ENCODE results near the gene RHCE.
"Not testable (repeated sequence)": the region's sequence is repeated elsewhere in the genome, so short reads cannot be mapped to it uniquely, and the experiment has no call there.

RHCE gene

DNA sequence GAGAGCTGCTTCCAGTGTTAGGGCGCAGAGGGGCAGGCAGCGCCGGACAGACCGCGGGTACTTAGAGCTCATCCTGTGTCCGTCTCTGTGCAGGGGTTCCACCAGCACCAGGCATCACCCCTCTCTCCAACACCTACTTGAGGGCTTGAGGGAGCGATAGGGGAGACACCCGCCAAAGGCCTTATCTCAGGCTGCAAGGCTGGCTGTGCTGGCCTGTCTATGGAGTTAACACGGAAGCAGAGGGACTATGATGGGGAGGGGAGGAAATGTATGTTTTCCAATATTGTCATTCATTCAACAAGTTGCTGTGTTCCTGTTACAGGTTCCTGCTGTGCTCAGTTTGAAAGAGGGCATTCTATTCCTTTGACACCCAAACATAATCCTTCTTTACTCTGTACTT is at the start of gene RHCE:
TSS of gene RHCE (minus strand) at position 111 of the 400 bp plus-strand sequence. CDS start at position 72, 39 bp downstream.
- DNase-seq; intact Hi-C loops (cut with DNase I): not testable (repeated sequence)

DNA sequence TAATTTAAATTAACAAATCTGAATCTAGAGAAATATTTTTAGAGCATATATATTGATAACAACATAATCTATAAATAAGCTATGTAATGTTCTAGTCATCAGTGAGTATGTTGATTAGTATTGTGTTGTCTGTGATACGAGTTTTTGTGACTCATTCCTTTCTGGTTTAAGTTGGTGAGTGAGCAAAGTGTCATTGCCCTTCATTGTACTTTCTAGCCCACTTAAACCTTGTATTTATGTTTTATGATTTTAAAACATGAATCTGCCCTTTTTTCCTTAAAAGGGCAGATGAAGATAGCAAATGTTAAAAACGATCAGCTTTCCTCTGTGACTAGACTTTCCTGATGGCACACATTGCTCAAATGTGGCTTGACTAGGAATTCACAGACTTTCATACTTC is 48.6 kb upstream of the RHCE start:
- intact Hi-C loops (cut with DNase I) = no loop called here
- no peak for DNase-seq

DNA sequence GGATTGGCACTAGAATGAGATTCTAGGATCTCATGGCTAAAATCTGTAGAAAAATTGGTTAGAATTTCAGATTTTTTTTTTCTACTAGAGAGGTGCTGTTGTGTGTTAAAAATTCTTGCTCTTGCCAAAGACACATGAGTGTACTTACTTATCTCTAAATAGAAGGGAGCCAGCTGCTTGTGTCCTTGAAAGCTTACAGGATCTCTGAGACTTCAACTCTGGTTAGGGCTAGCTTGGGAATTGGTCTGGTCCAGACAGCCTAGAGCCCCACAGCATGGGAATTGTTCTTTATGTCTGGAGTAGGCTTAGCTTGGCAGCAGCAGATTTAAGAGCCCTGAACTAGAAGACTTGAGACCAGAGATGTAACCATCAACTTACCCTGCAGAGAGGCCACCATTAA is 47.4 kb upstream of the RHCE start:
- DNase-seq = no peak
- intact Hi-C loops (cut with DNase I) = no loop called here

DNA sequence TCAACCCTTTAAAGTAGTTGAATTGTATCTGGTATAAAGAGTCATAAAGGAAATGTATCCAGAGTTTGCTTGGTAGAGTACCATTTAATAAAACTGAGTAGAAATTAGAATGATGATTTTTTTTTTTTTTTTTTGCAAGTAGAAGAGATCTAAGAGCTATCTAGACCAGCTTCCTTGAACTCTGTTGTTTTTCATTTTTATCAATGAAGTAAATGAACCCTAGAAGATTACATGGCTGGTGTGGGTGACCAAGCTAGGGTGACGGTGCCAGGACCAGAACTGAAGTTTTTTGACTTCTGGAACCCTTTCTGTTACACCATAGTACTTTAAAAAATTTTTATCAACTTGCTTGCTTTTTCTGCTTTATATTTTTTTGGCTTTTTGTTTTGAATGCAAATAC is 47.0 kb upstream of the RHCE start:
- intact Hi-C loops (cut with DNase I) = no loop called here
- DNase-seq = no peak

DNA sequence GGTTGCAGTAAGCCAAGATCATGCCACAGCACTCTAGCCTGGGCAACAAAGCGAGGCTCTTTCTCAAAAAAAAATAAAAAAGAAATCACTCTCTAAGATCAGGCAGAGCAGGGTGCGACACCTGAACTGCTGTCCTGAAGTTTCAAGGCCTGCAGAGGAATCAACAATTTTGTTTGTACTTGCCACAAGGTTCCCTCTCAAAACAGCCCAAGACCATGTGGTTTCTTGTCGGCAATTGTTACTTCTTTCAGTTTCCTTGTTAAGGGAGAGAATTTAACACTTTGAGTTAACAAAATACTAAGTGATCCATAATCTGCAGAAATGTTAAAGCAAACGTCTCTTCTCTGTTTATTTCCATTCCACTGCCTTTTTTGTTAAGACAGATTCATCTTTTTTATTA is 46.6 kb upstream of the RHCE start:
- intact Hi-C loops (cut with DNase I) = no loop called here
- DNase-seq = no peak

DNA sequence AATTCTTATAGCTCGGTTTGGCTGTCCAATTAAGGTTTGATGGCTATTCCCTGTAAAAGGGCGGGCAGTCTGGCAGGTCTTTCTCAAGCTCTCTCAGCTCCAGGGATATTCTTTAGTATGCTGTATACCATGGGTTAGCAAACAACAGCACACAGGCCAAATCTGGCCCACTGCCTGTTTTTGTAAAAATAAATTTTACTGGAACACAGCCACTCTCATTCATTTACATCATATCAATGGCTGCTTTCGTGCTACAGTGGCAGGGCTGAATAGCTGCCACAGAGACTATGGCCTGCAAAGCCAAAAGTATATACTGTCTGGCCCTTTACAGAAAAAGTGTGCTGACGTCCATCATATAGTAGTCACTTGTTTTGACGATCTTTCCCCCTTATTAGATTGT is 42.1 kb upstream of the RHCE start:
- no peak for DNase-seq
- intact Hi-C loops (cut with DNase I) = no loop called here

DNA sequence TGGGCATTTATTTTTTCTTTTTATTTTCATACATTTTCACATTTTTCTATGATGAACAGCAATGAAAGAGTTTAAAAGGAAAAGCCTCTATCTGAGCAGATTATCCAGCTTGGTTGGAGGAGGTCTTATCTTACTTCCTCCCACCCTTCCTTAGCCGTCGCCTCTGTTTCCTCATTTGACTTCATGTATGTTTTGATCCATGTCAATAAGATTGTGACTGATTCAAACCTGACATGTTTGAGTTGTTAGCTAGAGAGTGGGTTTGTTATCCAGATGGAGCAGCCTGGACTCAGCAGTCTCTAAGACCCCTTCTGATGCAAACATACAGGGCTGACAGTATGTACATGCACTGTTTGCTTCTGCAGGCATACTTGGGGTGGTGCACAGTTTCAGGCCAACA is 41.2 kb upstream of the RHCE start:
- no peak for DNase-seq
- intact Hi-C loops (cut with DNase I) = no loop called here

DNA sequence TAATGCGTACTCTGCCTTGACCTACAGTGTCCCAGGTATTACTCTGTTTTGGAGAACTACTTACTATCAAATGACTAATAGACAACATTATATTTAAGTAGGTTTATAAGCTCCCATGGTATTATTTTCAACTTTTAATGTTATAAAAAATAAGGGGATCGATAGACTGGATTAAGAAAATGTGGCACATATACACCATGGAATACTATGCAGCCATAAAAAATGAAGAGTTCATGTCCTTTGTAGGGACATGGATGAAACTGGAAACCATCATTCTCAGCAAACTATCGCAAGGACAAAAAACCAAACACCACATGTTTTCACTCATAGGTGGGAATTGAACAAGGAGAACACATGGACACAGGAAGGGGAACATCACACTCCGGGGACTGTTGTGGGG is 40.2 kb upstream of the RHCE start:
- DNase-seq; intact Hi-C loops (cut with DNase I): not testable (repeated sequence)

DNA sequence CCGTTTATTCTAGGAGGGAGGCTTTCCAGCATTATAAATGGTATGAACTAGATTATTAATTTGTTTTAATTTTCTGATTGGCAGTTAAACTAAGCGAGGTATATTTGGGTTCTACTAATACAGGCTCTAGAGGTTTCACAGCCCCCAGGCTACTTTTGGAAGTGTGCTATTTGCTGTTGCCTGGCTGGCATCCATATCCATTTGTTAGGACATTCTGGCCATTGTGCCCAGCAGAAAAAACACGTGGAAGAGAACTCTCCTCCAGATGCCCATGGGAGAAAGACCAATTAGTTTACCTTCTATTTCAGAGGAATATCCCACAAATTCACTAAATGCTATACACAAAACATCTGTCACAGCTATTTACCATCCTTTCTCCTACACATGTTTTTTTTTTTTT is 39.4 kb upstream of the RHCE start:
- intact Hi-C loops (cut with DNase I) = no loop called here
- no peak for DNase-seq

DNA sequence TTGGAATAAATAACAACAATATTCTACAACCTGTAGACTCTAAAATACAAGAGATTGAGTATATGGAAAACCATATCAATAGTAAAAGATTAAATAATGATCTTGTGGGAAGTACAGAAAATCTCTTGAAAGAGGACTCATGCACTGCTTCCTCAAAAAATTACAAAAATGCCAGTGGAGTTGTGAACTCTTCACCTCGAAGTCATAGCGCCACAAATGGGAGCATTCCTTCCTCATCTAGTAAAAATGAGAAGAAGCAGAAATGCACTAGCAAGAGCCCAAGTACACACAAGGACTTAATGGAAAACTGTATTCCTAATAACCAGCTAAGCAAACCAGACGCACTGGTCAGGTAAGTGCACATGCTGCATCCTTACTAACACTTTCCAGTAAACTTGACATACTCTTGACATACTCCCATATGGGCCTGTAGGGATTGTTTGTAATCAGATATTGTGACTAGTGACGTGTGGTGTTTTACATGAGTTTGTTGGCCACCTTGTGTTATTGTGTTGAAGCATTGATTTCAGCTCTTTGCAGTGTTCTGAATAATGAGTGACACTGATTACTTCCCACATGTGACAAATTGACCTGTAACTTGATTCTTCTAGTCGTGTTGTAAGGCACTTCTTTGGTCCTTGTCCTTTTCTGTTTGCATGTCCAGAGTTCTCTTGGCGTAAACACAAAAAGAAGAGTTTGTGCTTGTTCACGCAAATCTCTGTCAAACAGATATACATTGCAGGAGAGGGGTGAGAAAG is 38.1 kb upstream of the RHCE start:
- intact Hi-C loops (cut with DNase I) = no loop called here
- no peak for DNase-seq

DNA sequence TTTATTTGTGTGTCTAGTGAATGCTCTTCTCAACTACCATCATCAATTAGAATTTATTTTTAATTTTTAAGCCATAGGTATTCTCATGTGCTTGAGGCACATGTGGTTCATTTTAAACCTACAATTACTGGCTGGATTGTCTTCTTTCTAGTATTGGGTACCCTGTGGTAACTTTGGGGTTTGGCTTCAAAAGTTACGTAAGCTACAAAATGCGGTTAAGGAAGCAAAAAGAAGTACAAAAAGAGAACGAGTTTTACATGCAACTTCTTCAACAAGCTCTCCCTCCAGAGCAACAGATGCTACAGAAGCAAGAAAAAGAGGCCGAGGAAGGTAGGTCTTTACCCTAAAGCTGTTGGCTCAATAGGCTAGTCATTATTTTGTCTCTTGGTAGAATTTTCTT is 35.9 kb upstream of the RHCE start:
- DNase-seq = no peak
- intact Hi-C loops (cut with DNase I) = no loop called here

DNA sequence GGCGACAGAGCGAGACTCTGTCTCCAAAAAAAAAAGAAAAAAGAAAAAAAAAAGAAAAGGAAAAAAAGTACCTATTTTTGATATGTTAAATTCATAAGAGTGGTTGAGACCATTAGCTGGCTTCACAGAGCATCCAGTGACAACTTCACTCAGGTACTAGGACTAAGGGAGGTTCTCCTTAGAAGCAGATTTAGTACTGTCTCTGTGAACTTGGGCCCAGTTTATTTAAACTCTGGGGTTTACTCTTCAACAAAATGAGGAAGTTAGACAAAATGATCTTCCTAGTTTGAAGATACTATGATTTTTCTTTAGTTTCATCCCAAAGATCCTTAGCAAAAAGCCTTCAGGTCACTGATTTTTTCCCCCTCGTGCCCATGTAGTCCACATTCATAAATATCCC is 31.3 kb upstream of the RHCE start:
- intact Hi-C loops (cut with DNase I) = no loop called here
- DNase-seq = no peak

DNA sequence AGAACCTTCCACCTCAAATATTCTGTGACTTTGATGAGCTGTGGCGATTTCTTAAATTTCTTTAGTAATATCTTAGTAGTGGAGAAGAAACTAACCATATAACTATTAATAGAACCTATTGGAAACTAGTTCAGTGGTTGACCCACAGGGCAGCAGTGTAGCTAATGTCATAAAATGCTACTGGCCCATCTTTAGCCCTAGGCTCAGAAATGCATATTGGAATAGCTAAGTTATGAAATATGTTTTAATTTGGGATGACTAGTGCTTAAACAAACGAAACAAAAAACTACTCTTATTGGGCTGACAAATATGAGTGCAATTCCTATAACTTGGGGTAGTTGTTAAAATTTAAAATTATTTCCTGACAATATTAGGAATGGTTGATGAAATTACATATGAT is 30.3 kb upstream of the RHCE start:
- intact Hi-C loops (cut with DNase I) = no loop called here

DNA sequence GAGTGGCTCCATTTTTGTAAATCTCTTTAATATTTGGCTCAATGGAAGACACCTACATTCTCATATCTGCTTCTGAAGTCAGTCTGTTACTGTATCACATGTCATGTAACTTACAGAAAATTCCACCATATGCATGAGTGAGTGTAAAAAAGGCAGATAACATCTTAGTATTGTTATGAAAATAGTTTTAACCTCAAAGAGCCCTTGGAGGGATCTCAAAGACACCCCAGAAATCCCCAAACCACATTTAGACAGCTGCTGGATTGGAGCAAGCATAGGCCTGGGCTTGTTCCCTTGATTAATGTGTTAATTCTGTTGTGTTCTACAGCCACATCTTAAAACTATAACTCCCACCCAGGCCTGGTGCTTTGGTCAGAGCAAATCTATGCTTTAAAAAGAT is 26.9 kb upstream of the RHCE start:
- intact Hi-C loops (cut with DNase I) = no loop called here

More for the DNA sequence above, 30.3 kb upstream of the RHCE start:
- DNase-seq = no peak

DNA sequence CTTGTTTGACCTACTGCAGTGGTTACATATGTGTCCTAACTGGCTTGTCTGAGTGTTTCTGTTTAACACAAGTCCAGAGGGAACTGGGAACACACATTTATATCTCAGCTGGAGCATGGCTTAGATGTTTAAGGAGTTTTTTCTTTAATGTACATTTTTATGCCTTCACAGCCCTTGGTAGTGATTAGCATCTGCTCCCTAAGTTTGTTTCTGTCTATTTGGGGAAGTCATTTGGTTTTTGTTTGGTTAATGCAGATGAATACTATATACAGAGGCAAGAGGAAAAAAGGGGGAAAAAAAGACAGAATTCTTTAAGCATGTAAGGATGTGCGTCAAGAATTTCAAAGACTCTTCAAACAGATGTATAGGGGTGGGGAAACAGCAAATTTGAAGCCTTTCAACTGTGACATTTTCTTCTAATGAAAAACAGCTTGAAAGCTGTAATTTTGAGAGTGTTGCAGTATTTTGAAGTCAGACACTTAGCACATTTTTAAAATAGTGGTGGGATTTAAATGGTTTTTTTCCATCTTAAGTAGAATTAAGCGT is 25.4 kb upstream of the RHCE start:
- no peak for DNase-seq
- intact Hi-C loops (cut with DNase I) = no loop called here

More for the DNA sequence above, 26.9 kb upstream of the RHCE start:
- DNase-seq = no peak

DNA sequence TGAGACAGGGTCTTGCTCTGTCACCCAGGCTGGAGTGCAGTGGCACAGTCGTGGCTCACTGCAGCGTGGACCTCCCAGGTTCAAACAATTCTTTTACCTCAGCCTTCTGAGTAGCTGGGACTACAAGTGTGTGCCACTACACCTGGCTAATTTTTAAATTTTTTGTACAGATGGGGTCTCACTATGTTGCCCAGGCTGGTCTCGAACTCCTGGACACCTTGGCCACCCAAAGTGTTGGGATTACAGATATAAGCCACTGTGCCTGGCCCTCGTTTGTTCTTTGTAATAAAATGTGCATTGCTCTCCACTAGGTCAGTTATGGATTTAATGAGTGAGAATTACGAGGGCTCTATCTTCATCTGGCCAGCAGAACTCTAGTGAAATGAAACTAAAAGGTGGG is 24.0 kb upstream of the RHCE start:
- DNase-seq; intact Hi-C loops (cut with DNase I): not testable (repeated sequence)

DNA sequence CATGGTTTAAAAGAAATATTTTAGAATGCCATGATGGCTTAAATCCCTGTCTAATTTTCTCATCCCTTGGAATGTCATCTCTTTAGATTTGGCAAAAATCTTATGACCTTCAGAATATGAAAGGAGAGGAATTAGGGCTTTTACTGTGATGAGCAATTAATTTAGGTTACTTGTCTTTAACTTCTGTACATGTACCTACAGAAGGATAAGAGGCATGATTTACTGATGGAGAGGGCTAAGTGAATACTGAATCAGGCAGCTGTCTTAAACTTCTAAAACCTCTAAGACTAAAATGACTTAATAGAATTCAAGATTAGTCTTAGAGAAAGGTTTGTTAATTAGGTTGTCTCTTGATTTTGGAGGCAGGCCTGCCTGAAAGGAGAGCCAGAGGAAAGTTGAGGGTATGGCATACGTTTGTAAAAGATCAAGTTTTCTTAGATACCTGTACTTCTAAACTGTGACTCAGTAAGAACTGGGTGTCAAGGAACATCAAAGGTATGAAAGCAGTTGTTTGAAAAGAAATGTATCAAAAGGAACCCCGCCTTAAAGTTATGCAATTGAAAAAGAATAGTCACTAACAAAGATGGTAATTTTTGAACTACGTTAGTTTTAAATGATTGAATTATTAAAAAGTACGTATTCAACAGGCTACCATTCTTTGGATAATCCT is 22.5 kb upstream of the RHCE start:
- intact Hi-C loops (cut with DNase I) = no loop called here
- DNase-seq = no peak

DNA sequence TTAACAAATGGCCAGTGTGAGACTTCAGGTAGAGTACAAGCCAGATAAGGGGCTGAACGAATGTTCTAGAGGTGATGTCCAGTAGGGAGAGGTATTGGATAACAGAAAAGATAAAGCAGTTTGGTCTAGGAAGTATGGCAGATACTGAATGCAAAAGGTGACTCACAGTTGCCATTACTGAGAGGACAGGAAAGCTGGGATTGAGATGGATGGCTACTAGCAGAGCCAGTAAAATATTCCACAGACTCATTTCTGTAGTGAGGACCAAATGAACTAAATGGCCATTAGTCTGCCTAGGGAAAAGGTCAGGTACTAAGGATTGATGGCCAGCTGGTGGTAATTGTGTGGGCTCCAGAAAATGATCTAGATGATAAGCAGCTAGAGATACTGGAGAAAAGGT is 21.6 kb upstream of the RHCE start:
- intact Hi-C loops (cut with DNase I) = no loop called here
- DNase-seq = no peak

DNA sequence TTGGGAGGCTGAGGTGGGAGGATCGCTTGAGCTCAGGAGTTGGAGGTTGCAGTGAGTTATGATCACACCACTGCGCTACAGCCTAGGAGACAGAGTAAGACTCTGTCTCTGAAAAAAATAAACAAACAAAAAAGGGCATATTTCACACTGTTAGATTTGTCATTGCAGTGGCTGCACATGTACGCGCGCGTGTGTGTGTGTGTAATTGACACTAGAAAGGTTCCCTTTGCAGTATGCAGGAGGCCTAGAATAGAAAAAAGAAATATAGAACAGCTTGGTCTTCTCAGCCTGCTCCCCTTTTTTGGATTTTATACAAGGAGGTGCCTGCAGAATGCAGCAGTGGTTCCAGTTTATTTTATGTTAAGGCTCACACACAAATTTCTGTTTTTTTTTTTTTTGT is 18.7 kb upstream of the RHCE start:
- peak in 5 of 10 donors; percentile 31 to 84 (median 71) for DNase-seq
- intact Hi-C loops (cut with DNase I) = loop anchor here (10.0 kb wide), 1 partner anchor 376 kb away; the partner anchor contains the start of gene MTFR1L

DNA sequence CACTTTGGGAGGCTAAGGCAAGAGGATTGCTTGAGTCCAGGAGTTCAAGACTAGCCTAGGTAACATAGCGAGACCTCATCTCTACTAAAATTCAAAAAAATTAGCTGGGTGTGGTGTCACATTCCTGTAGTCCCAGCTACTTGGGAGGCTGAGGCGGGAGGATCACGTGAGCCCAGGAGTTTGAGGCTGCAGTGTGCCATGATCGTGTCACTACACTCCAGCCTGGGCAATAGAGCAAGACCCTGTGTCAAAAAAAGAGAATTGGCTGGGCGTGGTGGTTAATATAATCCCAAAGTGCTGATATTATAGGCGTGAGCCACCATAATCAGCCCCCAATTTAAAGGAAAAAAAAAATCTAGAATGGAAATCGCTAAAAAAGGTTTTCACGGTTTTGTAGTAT is 17.0 kb upstream of the RHCE start:
- DNase-seq = no peak
- intact Hi-C loops (cut with DNase I) = loop anchor here (10.0 kb wide), 1 partner anchor 377 kb away; the partner anchor contains the start of gene MTFR1L

DNA sequence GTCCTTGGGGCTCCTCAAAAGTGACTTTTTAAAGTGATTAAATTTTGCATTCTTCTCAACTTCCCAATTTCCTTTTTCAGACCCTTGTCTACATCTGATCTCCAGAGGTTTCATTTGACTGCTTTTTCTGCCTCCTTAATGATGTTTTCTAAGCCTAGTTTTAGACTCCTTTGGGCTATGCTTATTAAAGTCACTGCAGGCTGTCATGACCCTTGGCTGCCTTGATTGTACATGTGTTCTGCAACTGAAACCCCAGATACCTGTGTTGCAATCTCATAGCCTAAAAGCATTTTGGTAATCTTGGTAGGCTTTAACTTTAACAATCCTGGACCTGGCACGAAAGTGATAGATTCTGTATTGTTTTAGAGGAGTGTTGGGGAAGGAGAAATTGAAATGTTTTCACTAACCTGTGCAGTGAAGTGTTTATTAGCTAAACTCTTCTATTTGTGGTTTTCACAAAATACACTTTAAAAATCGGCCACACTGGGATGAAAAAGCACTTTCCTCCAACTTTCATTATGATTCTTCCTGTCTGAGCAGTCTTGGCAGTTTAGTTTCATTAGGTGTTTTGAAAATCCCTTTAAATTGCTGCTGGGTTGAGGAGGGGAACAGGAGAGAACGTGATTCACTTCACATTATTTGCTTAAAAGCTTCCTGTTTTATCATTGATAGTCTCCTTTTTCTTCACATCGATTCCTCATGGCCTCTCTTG is 14.9 kb upstream of the RHCE start:
- intact Hi-C loops (cut with DNase I) = loop anchor here (10.0 kb wide), 1 partner anchor 379 kb away; the partner anchor contains the start of gene MTFR1L
- no peak for DNase-seq
